ENCODE data around the gene GRIA1. TPM values are rescaled to one million over a fixed set of nuclear protein-coding genes. Genes with fewer than 3 reads are reported as not detected.

The GRIA1 gene
- total RNA-seq, 1 donor from 2014 or later: not detected

DNA sequence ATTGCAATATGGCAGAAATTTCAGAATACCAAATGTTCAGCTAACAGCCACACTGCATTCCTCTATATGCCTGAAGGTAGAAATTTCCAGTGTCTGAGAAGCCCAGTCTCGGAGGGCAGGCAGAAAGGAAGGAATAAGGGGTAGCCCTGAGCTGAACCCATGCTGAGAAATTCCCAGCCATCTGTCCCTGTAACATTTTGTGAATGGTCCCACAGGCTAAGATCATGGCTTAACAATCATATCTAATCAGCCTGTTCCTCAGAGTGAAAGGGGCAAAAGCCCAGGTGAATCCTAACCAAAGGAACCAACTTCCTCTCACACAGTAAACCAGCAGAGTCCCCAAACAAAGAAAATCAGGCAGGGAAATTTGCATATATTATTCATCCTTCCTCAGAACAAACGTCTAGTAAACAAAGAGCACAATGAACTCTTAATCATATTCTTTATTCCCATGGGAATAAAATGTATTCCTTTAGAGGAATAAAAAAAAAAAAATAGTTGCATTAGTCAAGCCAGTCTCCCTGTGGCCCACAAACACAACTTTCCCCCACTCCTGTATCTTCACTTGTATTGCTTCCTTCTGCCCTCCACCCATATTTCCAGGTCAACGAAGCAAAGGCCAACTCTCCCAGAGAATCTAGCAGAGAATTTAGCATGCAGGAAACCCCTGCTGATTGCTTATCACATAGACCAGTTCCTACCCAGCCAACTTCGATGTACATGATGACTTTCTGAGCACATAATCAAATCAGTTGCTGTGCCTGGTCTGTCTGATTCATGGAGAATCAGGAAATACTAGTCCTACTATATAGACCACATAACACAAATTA is 290.6 kb downstream of the GRIA1 start:
- H3K27ac Mint-ChIP-seq: no peak overlapping the region
- H3K36me3 Mint-ChIP-seq (ENCODE audit: low read depth): no peaks in the 10 kb centered on the region
- intact Hi-C loops (cut with micrococcal nuclease): no loop called here
- no peaks in the 10 kb centered on the region for H3K4me1 Mint-ChIP-seq (ENCODE audit: low read depth)
- peaks cover 2% of the 10 kb centered on the region for H3K27me3 Mint-ChIP-seq (ENCODE audit: insufficient read depth)
- no peak overlapping the region for H3K4me3 Mint-ChIP-seq
- DNase-seq (ENCODE audit: low spot score): no peak
- no peaks in the 10 kb centered on the region for H3K9me3 Mint-ChIP-seq

DNA sequence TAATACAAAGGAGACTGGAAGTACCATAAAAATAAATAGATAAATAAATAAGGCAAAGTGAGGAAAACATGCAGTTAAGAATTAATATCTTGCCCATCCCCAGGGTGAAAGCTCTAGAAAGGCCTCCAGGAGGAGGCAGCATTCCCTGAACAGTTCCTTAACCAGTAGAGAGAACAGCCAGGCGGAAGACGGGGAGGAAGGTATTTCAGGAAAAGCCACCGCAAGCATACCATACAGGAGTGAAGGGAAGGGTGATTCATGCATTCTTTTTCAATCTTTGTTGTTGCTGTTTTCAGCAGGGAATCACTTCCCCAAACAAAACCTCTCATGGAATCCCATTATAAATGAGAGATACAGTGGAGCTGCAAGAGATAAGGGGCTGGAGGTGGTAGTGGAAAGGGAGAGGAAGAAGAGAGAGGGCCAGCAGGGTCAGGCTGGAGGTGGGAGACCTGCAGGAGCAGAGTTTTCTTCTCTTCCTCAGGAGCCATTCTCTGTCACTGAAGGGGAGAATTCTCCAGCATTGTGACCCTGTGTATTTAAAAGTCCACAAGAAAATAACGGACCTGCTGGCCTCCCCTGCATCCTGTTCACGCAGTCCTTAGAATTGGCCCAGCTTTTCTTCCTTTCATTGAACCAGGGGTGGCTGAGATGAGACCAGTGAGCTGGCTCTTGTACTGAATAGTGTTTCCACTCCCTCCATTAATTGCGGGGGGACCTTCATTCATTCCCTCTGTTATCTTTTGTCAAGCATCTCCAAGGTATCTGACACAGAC is 292.3 kb downstream of the GRIA1 start:
- H3K4me3 Mint-ChIP-seq: no peak overlapping the region
- H3K9me3 Mint-ChIP-seq: no peaks in the 10 kb centered on the region
- peaks cover 2% of the 10 kb centered on the region for H3K27me3 Mint-ChIP-seq (ENCODE audit: insufficient read depth)

DNA sequence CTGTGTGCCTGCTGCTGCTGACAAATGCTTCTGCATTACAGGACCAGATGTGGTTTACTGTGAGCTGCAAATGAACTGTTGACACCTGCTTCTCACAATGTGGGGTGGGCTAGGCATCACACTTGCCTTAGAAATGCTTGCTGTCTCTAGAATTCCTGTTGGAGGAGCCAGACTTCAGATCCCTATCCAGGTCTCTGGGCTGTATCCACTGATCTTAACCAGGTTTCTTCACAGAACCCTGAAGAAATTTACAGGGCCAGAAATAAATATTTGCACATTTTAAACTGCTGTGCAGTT is 292.8 kb downstream of the GRIA1 start:
- Mint-ChIP-seq H3K4me1 (ENCODE audit: low read depth) (no peaks in the 10 kb centered on the region), H3K9me3 (no peaks in the 10 kb centered on the region), H3K27me3 (ENCODE audit: insufficient read depth) (peaks cover 2% of the 10 kb centered on the region), H3K4me3 (no peak overlapping the region), H3K36me3 (ENCODE audit: low read depth) (no peaks in the 10 kb centered on the region), H3K27ac (no peak overlapping the region)
- no peak for DNase-seq (ENCODE audit: low spot score)
- intact Hi-C loops (cut with micrococcal nuclease): no loop called here

More for the DNA sequence above, 292.3 kb downstream of the GRIA1 start:
- no peaks in the 10 kb centered on the region for H3K4me1 Mint-ChIP-seq (ENCODE audit: low read depth)
- no peak overlapping the region for H3K27ac Mint-ChIP-seq
- H3K36me3 Mint-ChIP-seq (ENCODE audit: low read depth): no peaks in the 10 kb centered on the region
- intact Hi-C loops (cut with micrococcal nuclease): no loop called here
- DNase-seq (ENCODE audit: low spot score): no peak

DNA sequence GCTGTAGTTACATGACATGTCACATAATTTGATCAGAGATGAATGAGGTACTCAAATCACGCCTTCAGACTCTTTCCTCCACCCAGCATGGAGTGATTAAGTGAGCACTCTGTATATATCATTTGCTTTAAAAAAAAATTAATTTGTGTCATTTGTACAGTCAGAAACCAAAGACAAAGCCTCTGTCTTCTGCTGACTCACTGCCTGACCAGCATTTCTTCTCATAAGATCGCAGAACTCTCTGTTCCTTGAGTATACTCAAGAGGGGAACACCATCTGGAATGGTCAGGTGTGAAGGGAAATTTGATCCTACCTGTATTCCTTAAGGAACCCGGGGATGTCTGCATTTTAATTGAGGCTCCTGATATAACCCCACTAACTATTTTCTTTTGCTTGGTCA is 293.8 kb downstream of the GRIA1 start:
- no peak for DNase-seq (ENCODE audit: low spot score)
- intact Hi-C loops (cut with micrococcal nuclease): no loop called here
- H3K4me3 Mint-ChIP-seq: no peak overlapping the region
- H3K36me3 Mint-ChIP-seq (ENCODE audit: low read depth): no peaks in the 10 kb centered on the region
- H3K27me3 Mint-ChIP-seq (ENCODE audit: insufficient read depth): peaks cover 2% of the 10 kb centered on the region
- no peaks in the 10 kb centered on the region for H3K4me1 Mint-ChIP-seq (ENCODE audit: low read depth)
- no peak overlapping the region for H3K27ac Mint-ChIP-seq
- H3K9me3 Mint-ChIP-seq: no peaks in the 10 kb centered on the region

DNA sequence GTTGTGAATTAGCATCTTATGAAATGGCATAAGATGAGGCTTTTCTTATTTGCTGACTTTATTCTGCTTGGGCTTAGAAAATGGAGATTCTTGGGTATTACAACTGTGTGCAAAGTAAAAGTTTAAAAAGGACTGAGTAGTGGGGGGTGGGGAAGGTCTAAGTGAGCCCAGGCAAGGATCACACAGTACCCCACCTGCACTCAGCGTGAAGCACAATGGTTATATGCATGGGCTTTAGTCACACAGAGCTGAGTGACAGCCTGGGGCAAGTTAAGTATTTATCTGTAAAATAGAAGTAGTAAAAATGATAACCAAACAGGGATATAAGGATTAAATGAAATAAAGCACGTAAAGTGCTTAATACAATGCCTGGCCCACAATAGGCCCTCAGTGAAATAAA is 300.9 kb downstream of the GRIA1 start:
- no peaks in the 10 kb centered on the region for H3K27me3 Mint-ChIP-seq (ENCODE audit: insufficient read depth)
- no peaks in the 10 kb centered on the region for H3K4me1 Mint-ChIP-seq (ENCODE audit: low read depth)
- intact Hi-C loops (cut with micrococcal nuclease): no loop called here
- H3K27ac Mint-ChIP-seq: no peak overlapping the region
- no peak overlapping the region for H3K4me3 Mint-ChIP-seq
- H3K9me3 Mint-ChIP-seq: no peaks in the 10 kb centered on the region
- DNase-seq (ENCODE audit: low spot score): no peak
- H3K36me3 Mint-ChIP-seq (ENCODE audit: low read depth): no peaks in the 10 kb centered on the region

DNA sequence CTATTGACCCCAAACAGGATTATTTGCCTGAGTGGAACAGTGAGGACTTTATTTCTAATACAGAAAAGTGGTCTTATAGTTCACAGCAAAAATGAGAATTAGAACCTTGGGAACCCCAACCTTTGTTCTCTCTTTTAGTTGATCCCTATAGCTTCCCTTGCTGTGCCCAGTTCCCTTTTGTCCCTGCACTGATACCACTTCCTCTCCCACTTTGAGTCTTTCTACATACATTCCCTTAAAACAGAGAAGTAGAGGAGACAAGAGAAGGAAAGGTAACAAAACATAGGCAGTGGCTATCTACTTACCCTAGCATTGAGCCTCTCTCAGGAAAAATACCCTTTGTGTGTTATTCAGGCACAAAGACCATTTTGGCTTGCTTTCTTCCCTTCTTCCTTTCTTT is 301.8 kb downstream of the GRIA1 start:
- H3K36me3 Mint-ChIP-seq (ENCODE audit: low read depth): no peaks in the 10 kb centered on the region
- intact Hi-C loops (cut with micrococcal nuclease): no loop called here

DNA sequence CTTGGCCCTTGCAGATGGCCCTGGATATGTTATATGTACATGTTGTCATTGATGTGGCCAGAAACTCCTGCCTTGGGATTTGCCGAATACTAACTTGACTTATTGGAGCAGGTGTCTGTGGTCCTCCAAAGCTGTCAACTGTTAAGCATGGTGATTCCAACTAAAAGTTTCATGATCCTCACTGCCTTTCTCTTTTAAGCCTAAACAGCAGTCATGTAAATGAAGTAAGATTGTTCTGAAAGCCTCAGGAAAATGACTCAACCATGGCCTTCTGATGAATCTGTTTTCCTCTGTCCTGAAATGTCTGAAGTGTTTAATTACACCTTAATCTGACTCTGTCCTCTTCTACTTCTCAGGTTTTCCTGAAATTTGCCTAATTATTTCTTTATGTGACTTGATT is 303.2 kb downstream of the GRIA1 start:
- H3K9me3 Mint-ChIP-seq: no peaks in the 10 kb centered on the region
- no peak for DNase-seq (ENCODE audit: low spot score)
- H3K27ac Mint-ChIP-seq: no peak overlapping the region
- intact Hi-C loops (cut with micrococcal nuclease): no loop called here
- no peak overlapping the region for H3K4me3 Mint-ChIP-seq
- no peaks in the 10 kb centered on the region for H3K4me1 Mint-ChIP-seq (ENCODE audit: low read depth)
- no peaks in the 10 kb centered on the region for H3K27me3 Mint-ChIP-seq (ENCODE audit: insufficient read depth)
- no peaks in the 10 kb centered on the region for H3K36me3 Mint-ChIP-seq (ENCODE audit: low read depth)

More for the DNA sequence above, 301.8 kb downstream of the GRIA1 start:
- Mint-ChIP-seq H3K27ac (no peak overlapping the region), H3K9me3 (no peaks in the 10 kb centered on the region), H3K4me3 (no peak overlapping the region), H3K4me1 (ENCODE audit: low read depth) (no peaks in the 10 kb centered on the region), H3K27me3 (ENCODE audit: insufficient read depth) (no peaks in the 10 kb centered on the region)
- no peak for DNase-seq (ENCODE audit: low spot score)

- no peak for DNase-seq (ENCODE audit: low spot score)
- Mint-ChIP-seq H3K27me3 (ENCODE audit: insufficient read depth) (no peaks in the 10 kb centered on the region), H3K27ac (no peak overlapping the region), H3K4me3 (no peak overlapping the region), H3K4me1 (ENCODE audit: low read depth) (no peaks in the 10 kb centered on the region), H3K9me3 (no peaks in the 10 kb centered on the region), H3K36me3 (ENCODE audit: low read depth) (no peaks in the 10 kb centered on the region)
- intact Hi-C loops (cut with micrococcal nuclease): no loop called here
Observed at GRCh38 chr5:153794327-153794726, 303.9 kb downstream of the GRIA1 start.

GRCh38 chr5:153796527-153796926 is 306.1 kb downstream of the GRIA1 start:
- intact Hi-C loops (cut with micrococcal nuclease): no loop called here
- Mint-ChIP-seq H3K4me1 (ENCODE audit: low read depth) (no peaks in the 10 kb centered on the region), H3K27me3 (ENCODE audit: insufficient read depth) (no peaks in the 10 kb centered on the region), H3K27ac (no peak overlapping the region), H3K36me3 (ENCODE audit: low read depth) (no peaks in the 10 kb centered on the region), H3K9me3 (no peaks in the 10 kb centered on the region), H3K4me3 (no peak overlapping the region)
- DNase-seq (ENCODE audit: low spot score): no peak

DNA sequence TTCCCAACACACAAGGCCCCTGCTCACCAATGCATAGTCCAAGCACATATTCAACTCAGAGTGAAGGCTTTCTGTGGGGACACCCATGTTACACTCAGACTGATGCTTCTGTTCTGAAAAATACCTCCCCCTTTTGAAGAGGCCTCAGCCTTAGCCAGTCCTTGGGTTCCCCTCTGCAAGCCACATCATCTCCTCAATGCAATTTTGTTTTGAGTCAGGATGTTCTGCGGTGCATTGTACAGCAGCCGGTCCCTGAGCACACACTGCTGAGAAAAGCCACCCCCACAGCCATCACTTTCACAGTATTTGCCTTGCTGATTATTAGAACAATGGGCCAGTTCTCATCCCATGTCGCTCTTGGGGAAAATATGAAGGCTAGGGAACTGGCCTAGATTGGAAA is 307.0 kb downstream of the GRIA1 start:
- H3K27ac Mint-ChIP-seq: no peak overlapping the region
- no peak for DNase-seq (ENCODE audit: low spot score)
- no peak overlapping the region for H3K4me3 Mint-ChIP-seq
- H3K9me3 Mint-ChIP-seq: no peaks in the 10 kb centered on the region
- intact Hi-C loops (cut with micrococcal nuclease): no loop called here
- H3K4me1 Mint-ChIP-seq (ENCODE audit: low read depth): no peaks in the 10 kb centered on the region
- no peaks in the 10 kb centered on the region for H3K36me3 Mint-ChIP-seq (ENCODE audit: low read depth)
- peaks cover 1% of the 10 kb centered on the region for H3K27me3 Mint-ChIP-seq (ENCODE audit: insufficient read depth)

GRCh38 chr5:153798830-153799229 is 308.4 kb downstream of the GRIA1 start:
- peaks cover 2% of the 10 kb centered on the region for H3K27me3 Mint-ChIP-seq (ENCODE audit: insufficient read depth)
- no peaks in the 10 kb centered on the region for H3K4me1 Mint-ChIP-seq (ENCODE audit: low read depth)
- no peak for DNase-seq (ENCODE audit: low spot score)
- intact Hi-C loops (cut with micrococcal nuclease): no loop called here
- no peaks in the 10 kb centered on the region for H3K9me3 Mint-ChIP-seq
- no peaks in the 10 kb centered on the region for H3K36me3 Mint-ChIP-seq (ENCODE audit: low read depth)
- H3K4me3 Mint-ChIP-seq: no peak overlapping the region
- H3K27ac Mint-ChIP-seq: no peak overlapping the region

- Mint-ChIP-seq H3K4me3 (no peak overlapping the region), H3K27me3 (ENCODE audit: insufficient read depth) (peaks cover 2% of the 10 kb centered on the region), H3K36me3 (ENCODE audit: low read depth) (no peaks in the 10 kb centered on the region), H3K9me3 (no peaks in the 10 kb centered on the region), H3K27ac (no peak overlapping the region), H3K4me1 (ENCODE audit: low read depth) (no peaks in the 10 kb centered on the region)
- DNase-seq (ENCODE audit: low spot score): no peak
- intact Hi-C loops (cut with micrococcal nuclease): no loop called here
Observed at GRCh38 chr5:153799466-153799865, 309.0 kb downstream of the GRIA1 start.

GRCh38 chr5:153802050-153802821 is 311.8 kb downstream of the GRIA1 start:
- H3K9me3 Mint-ChIP-seq: no peaks in the 10 kb centered on the region
- H3K27me3 Mint-ChIP-seq (ENCODE audit: insufficient read depth): peaks cover 2% of the 10 kb centered on the region
- no peak overlapping the region for H3K27ac Mint-ChIP-seq
- intact Hi-C loops (cut with micrococcal nuclease): no loop called here
- no peak for DNase-seq (ENCODE audit: low spot score)
- no peaks in the 10 kb centered on the region for H3K36me3 Mint-ChIP-seq (ENCODE audit: low read depth)
- H3K4me3 Mint-ChIP-seq: no peak overlapping the region
- no peaks in the 10 kb centered on the region for H3K4me1 Mint-ChIP-seq (ENCODE audit: low read depth)

Data from activated T-helper 1 cell treated with anti-CD3 and anti-CD28 coated beads, Interleukin-12 subunit alpha, Interleukin-12 subunit beta, Interleukin-2, Interleukin-4 antibody, amounts not matched to agents 30 ng/mL and 10 ng/mL and 1 ng/mL, durations not matched to agents 14 hours and 24 hours and 36 hours (primary cell).